Measurements from ENCODE around the gene KIRREL3. TPM values are rescaled to one million over a fixed set of nuclear protein-coding genes. Genes with fewer than 3 reads are reported as not detected.

The KIRREL3 gene
- total and polyA plus RNA-seq, 2 donors (not counting 3 experiments of a cell fraction or from before 2014, with no cell fraction given) = not detected

GRCh38 chr11:126948563-126948962, 52.0 kb downstream of the KIRREL3 start:
- Histone ChIP-seq H3K9me3 (replicated peaks; ENCODE audit: control insufficient read depth, insufficient read depth, low read length) (peaks cover 2% of the 10 kb centered on the region), H4K20me1 (replicated peaks; ENCODE audit: control insufficient read depth, extremely low read depth, insufficient read depth, low read length) (no peaks in the 10 kb centered on the region), H3K4me1 (ENCODE audit: control insufficient read depth, extremely low read depth, insufficient read depth, low read length) (no peaks in the 10 kb centered on the region), H3K4me2 (ENCODE audit: insufficient read depth, low read length) (no peak overlapping the region), H3K27ac (ENCODE audit: insufficient read depth, low read depth, low read length) (no peak overlapping the region), H3K36me3 (ENCODE audit: control insufficient read depth in 2 of 2, extremely low read depth in 1 of 2, insufficient read depth in 2 of 2, low read length in 2 of 2) (no peaks in the 10 kb centered on the region), H3K9me1 (replicated peaks; ENCODE audit: control insufficient read depth, extremely low read depth, insufficient read depth, low read length) (no peaks in the 10 kb centered on the region), H3K79me2 (ENCODE audit: control insufficient read depth, insufficient read depth, low read length) (no peaks in the 10 kb centered on the region), H2AFZ (ENCODE audit: low read depth, low read length) (no peak overlapping the region), H3K9ac (replicated peaks; ENCODE audit: extremely low read depth, insufficient read depth, low read length) (no peak overlapping the region), H3K27me3 (ENCODE audit: control insufficient read depth in 2 of 2, insufficient read depth in 2 of 2, low read length in 2 of 2) (no peaks in the 10 kb centered on the region), H3K4me3 (replicated peaks in 1 of 3; ENCODE audit: insufficient read depth in 1 of 3, low read depth in 1 of 3, low read length in 3 of 3) (no peak overlapping the region)
- TF ChIP-seq GATA2 (IDR thresholded peaks at IDR 0.05; ENCODE audit: insufficient read depth, insufficient read length, low read depth, low read length) = no peak
- intact Hi-C loops (cut with micrococcal nuclease) = no loop called here
- dilution Hi-C loops (cut with MboI; ENCODE audit: extremely low pct_ligation_motif_present, low sequenced_read_pairs) = no loop called here
- ChIA-PET CTCF (no interaction called here), POLR2A (no interaction called here)
- FAIRE-seq (no peak), DNase-seq (ENCODE audit: low read depth, low spot score) (no peak)
- no TSS peak for BruUV-seq (replicated peaks)

- no peaks in the 10 kb centered on the region for H3K9me1 ChIP-seq (replicated peaks; ENCODE audit: control insufficient read depth, extremely low read depth, insufficient read depth, low read length)
- CTCF ChIA-PET = no interaction called here
- no peak overlapping the region for H3K4me2 ChIP-seq (ENCODE audit: insufficient read depth, low read length)
- H3K4me3 ChIP-seq (replicated peaks in 1 of 3; ENCODE audit: insufficient read depth in 1 of 3, low read depth in 1 of 3, low read length in 3 of 3) = no peak overlapping the region
- no peaks in the 10 kb centered on the region for H3K27me3 ChIP-seq (ENCODE audit: control insufficient read depth in 2 of 2, insufficient read depth in 2 of 2, low read length in 2 of 2)
- BruUV-seq (replicated peaks) = no TSS peak
- no peak overlapping the region for H3K27ac ChIP-seq (ENCODE audit: insufficient read depth, low read depth, low read length)
- FAIRE-seq (no peak), DNase-seq (ENCODE audit: low read depth, low spot score) (no peak)
- no peaks in the 10 kb centered on the region for H3K79me2 ChIP-seq (ENCODE audit: control insufficient read depth, insufficient read depth, low read length)
- no peak overlapping the region for H3K9ac ChIP-seq (replicated peaks; ENCODE audit: extremely low read depth, insufficient read depth, low read length)
- no peaks in the 10 kb centered on the region for H4K20me1 ChIP-seq (replicated peaks; ENCODE audit: control insufficient read depth, extremely low read depth, insufficient read depth, low read length)
- intact Hi-C loops (cut with micrococcal nuclease) (no loop called here), dilution Hi-C loops (cut with MboI; ENCODE audit: extremely low pct_ligation_motif_present, low sequenced_read_pairs) (no loop called here)
- H3K4me1 ChIP-seq (ENCODE audit: control insufficient read depth, extremely low read depth, insufficient read depth, low read length) = no peaks in the 10 kb centered on the region
- peaks cover 2% of the 10 kb centered on the region for H3K9me3 ChIP-seq (replicated peaks; ENCODE audit: control insufficient read depth, insufficient read depth, low read length)
- H2AFZ ChIP-seq (ENCODE audit: low read depth, low read length) = no peak overlapping the region
- H3K36me3 ChIP-seq (ENCODE audit: control insufficient read depth in 2 of 2, extremely low read depth in 1 of 2, insufficient read depth in 2 of 2, low read length in 2 of 2) = no peaks in the 10 kb centered on the region
- TF ChIP-seq FOS (IDR thresholded peaks at IDR 0.05; ENCODE audit: borderline replicate concordance, insufficient read depth, low read length) (no peak), POLR2AphosphoS5 (IDR thresholded peaks at IDR 0.05; ENCODE audit: insufficient read depth, low read depth, low read length) (no peak), MAX (IDR thresholded peaks at IDR 0.05; ENCODE audit: insufficient read depth, insufficient read length) (no peak), CTCF (IDR thresholded peaks at IDR 0.05; ENCODE audit: extremely low read depth in 1 of 2, insufficient read depth in 1 of 2, low read depth in 1 of 2, low read length in 2 of 2) (no peak), POLR2A (IDR thresholded peaks at IDR 0.05; ENCODE audit: low read depth, low read length) (no peak), JUN (IDR thresholded peaks at IDR 0.05; ENCODE audit: borderline replicate concordance, insufficient read depth, insufficient read length, low read depth) (no peak), GATA2 (IDR thresholded peaks at IDR 0.05; ENCODE audit: insufficient read depth, insufficient read length, low read depth, low read length) (no peak), MYC (IDR thresholded peaks at IDR 0.05; ENCODE audit: low read depth, low read length) (no peak), EZH2 (IDR thresholded peaks at IDR 0.05; ENCODE audit: borderline replicate concordance, low read depth, low read length, severe bottlenecking) (no peak)
- POLR2A ChIA-PET = no interaction called here
Measured at GRCh38 chr11:126945319-126945718, 55.3 kb downstream of the KIRREL3 start.

Data from endothelial cell of umbilical vein (primary cell).